Gastrocnemius medialis (tissue), 4 donors: ENCODE data around the gene GLMN. TPM values are rescaled to one million over a fixed set of nuclear protein-coding genes. Genes with fewer than 3 reads are reported as not detected.
"Not testable (repeated sequence)": the region's sequence is repeated elsewhere in the genome, so short reads cannot be mapped to it uniquely, and the experiment has no call there.

Experiments used
- ATAC-seq, 2 donors: fragments of 150-250 bp; one replicate each; pipeline ENCODE4 v1.9.1; 2016
- DNase-seq, 2 donors: peaks; one replicate each; pipeline ENCODE4 v3.0.0-alpha.2; 2019
- H3K27ac ChIP-seq, 4 donors: fragments of 200-600 bp; sonication (generic); 1 replicate in 1 of 4; 2 replicates in 3 of 4; pipeline ENCODE4 v1.5.1; 2016 to 2018; ENCODE audit warnings: mild to moderate bottlenecking in 2 of 4, moderate library complexity in 1 of 4
- H3K27me3 ChIP-seq, 3 donors: fragments of 200-600 bp; sonication (generic) in 2 of 3; 1 replicate in 1 of 3; 2 replicates in 2 of 3; pipeline versions ENCODE4 v1.5.1 to v1.6.0; 2016 to 2019; ENCODE audit warnings: mild to moderate bottlenecking in 1 of 3, moderate library complexity in 1 of 3
- H3K36me3 ChIP-seq, 2 donors: fragments of 200-600 bp; sonication (generic) in 1 of 2; one replicate each; pipeline ENCODE4 v1.5.1; 2017 to 2018
- H3K4me1 ChIP-seq, 2 donors: fragments of 200-600 bp; sonication (generic) in 1 of 2; one replicate each; pipeline ENCODE4 v1.5.1; 2016 to 2017; ENCODE audit warnings: mild to moderate bottlenecking in 2 of 2
- H3K4me3 ChIP-seq, 4 donors: fragments of 200-600 bp; sonication (generic) in 3 of 4; 1 replicate in 1 of 4; 2 replicates in 3 of 4; pipeline ENCODE4 v1.5.1; 2016 to 2019; ENCODE audit warnings: mild to moderate bottlenecking in 2 of 4
- H3K9me3 ChIP-seq, 3 donors: fragments of 200-600 bp; sonication (generic) in 2 of 3; 1 replicate in 1 of 3; 2 replicates in 2 of 3; pipeline ENCODE4 v1.5.1; 2016 to 2019
- POLR2A ChIP-seq, 2 donors: fragments of 450-650 bp; IDR thresholded peaks; one replicate each; pipeline ENCODE4 v1.6.1; 2017; ENCODE audit warnings: antibody characterized with exemption in 2 of 2, mild to moderate bottlenecking in 2 of 2, moderate library complexity in 2 of 2
- in situ Hi-C, 4 donors: fragments of 200-750 bp; cut with MboI; loops; one replicate each; pipeline versions ENCODE4 v1.15.0 to v1.8.0; 2017; ENCODE audit warnings: low sequenced_read_pairs in 4 of 4
- intact Hi-C: fragments of 100-400 bp; cut with DNase I; formaldehyde crosslinking; loops from one replicate; pipeline ENCODE4 v1.15.1; 2023; ENCODE audit warnings: low total_unique reads
- total RNA-seq, 4 donors: library from RNA; depleted of rRNA; stranded (reverse); fragments of >200 nt; gene quantifications; one replicate each; pipeline versions ENCODE4 v1.1.0 to v1.2.3, GENCODE V29; 2016
- TF ChIP-seq, protein P1 (sequence below), 5 experiments: fragments of 450-650 bp in 3 of 5; fragments of 200-600 bp in 2 of 5; sonication (generic) in 2 of 5; IDR thresholded peaks in 4 of 5; conservative IDR thresholded peaks in 1 of 5; 1 replicate in 4 of 5; 2 replicates in 1 of 5; pipeline ENCODE4 v1.5.1; 2016 to 2019; ENCODE audit warnings: antibody characterized with exemption in 5 of 5, mild to moderate bottlenecking in 3 of 5, moderate library complexity in 3 of 5

The GLMN gene
- total RNA-seq, 4 donors from 2014 or later: 2.6 to 9.5 (median 5.2) TPM

DNA sequence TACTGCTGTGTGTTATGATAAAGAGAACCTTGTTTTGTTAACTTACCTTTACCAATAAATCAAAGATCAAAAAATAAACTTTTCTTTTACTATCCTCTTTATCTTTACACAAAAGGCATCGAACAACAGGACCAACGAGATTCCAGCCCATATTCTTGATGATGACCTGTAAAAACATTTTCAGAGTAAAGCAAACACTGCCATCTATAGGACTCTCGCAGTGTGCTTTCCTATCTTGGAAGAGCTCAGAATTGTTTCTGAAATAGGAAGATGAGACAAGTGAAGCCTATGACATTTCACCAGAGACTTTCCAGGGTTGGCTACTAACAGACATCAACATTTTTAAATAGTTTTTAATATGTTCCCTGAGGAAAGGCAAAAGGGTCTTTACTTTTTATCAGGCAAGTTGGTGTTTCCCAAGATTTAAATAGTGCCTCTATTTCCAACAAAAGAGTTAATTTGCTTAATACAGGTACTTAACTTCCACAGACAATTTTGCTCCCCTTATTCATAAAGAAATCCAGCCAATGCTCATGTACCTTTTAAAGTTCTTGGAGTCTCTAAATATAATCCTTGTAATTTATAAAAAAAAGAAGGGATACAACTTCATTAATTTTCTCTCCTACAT, 7.3 kb downstream of the GLMN start:
- intact Hi-C loops (loop anchor here (2.0 to 10.0 kb wide), 3 partner anchors 777 to 1009 kb away; partner anchors contain the start of gene HFM1), in situ Hi-C loops (loop anchor here in 1 of 4 donors (25.0 kb wide), 1 partner anchor 779 kb away; the partner anchor contains the start of gene CDC7)
- DNase-seq: no peak
- Histone ChIP-seq H3K4me1 (peaks cover 0 to 4% of the 10 kb centered on the region in 2 donors), H3K27ac (no peak overlapping the region), H3K27me3 (no peaks in the 10 kb centered on the region), H3K36me3 (no peaks in the 10 kb centered on the region), H3K9me3 (no peaks in the 10 kb centered on the region), H3K4me3 (no peak overlapping the region)
- peak in 1 of 2 donors; percentile 74 for ATAC-seq
- no peak for TF ChIP-seq POLR2A (IDR thresholded peaks at IDR 0.05)
- TF ChIP-seq, protein P1, sequence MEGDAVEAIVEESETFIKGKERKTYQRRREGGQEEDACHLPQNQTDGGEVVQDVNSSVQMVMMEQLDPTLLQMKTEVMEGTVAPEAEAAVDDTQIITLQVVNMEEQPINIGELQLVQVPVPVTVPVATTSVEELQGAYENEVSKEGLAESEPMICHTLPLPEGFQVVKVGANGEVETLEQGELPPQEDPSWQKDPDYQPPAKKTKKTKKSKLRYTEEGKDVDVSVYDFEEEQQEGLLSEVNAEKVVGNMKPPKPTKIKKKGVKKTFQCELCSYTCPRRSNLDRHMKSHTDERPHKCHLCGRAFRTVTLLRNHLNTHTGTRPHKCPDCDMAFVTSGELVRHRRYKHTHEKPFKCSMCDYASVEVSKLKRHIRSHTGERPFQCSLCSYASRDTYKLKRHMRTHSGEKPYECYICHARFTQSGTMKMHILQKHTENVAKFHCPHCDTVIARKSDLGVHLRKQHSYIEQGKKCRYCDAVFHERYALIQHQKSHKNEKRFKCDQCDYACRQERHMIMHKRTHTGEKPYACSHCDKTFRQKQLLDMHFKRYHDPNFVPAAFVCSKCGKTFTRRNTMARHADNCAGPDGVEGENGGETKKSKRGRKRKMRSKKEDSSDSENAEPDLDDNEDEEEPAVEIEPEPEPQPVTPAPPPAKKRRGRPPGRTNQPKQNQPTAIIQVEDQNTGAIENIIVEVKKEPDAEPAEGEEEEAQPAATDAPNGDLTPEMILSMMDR (IDR thresholded peaks at IDR 0.05 in 4 of 5, conservative IDR thresholded peaks at IDR 0.05 in 1 of 5): peak in 3 of 5 experiments; percentile 13 to 58 (median 50)

DNA sequence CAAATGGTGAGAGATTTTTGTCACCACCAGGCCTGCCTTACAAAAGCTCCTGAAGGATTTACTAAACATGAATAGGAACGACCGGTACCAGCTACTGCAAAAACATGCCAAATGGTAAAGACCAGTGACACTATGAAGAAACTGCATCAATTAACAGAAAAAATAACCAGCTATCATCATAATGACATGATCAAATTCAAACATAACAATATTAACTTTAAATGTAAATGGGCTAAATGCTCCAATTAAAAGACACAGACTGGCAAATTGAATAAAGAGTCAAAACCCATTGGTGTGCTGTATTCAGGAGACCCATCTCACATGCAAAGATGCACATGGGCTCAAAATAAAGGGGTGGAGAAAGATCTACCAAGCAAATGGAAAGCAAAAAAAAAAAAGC, 17.4 kb downstream of the GLMN start:
- H3K4me1 ChIP-seq, intact Hi-C loops, H3K4me3 ChIP-seq, H3K27me3 ChIP-seq, H3K9me3 ChIP-seq, ATAC-seq, H3K27ac ChIP-seq, DNase-seq: not testable (repeated sequence)
- in situ Hi-C loops: loop anchor here in 1 of 4 donors (25.0 kb wide), 1 partner anchor 769 kb away; the partner anchor contains the start of gene CDC7
- H3K36me3 ChIP-seq: peaks cover 0 to 21% of the 10 kb centered on the region in 2 donors

DNA sequence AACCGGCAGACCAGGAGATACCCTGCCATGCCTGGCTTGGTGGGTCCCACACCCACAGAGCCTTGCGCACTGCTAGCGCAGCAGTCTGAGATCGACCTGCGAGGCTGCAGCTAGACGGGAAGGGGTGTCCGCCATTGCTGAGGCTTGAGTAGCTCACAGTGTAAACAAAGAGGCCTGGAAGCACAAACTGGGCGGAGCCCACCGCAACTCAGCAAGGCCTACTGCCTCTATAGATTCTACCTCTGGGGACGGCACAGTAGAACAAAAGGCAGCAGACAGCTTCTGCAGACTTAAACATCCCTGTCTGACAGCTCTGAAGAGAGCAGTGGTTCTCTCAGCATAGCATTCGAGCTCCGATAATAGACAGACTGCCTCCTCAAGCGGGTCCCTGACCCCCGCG, 19.0 kb downstream of the GLMN start:
- H3K27ac ChIP-seq, H3K4me1 ChIP-seq, intact Hi-C loops, H3K4me3 ChIP-seq, H3K27me3 ChIP-seq, H3K9me3 ChIP-seq, ATAC-seq, DNase-seq: not testable (repeated sequence)
- H3K36me3 ChIP-seq: peaks cover 0 to 12% of the 10 kb centered on the region in 2 donors
- in situ Hi-C loops: loop anchor here in 1 of 4 donors (25.0 kb wide), 1 partner anchor 767 kb away; the partner anchor contains the start of gene CDC7

DNA sequence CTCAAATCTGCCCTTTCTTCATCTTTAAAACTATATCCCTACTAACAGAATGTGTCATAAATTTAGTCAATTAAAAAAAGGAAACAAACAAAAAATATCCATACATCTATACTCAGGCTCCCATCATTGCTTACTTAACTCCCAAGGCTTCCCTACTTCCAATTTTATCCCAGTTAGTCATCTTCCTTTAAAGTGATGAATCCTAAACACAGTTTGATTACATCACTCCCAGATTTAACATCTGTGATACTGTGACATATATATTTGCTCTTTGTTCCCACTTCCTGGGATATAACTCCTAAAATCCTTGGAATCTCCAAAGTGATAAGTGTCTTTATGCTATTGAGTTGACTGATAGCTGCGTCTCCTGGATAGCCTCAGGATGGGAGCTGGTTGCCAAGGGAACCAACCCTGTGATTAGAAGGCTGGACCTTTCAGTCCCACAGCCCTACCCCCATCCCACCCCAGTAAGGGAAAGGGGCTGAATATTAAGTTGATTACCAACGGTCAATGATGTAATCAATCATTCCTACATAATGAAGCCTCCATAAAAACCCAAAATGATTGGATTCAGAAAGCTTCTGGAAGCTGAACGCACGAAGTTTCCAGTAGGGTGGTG, 21.6 kb downstream of the GLMN start:
- Histone ChIP-seq H3K9me3 (no peaks in the 10 kb centered on the region), H3K4me3 (no peak overlapping the region), H3K4me1 (no peaks in the 10 kb centered on the region), H3K27me3 (no peaks in the 10 kb centered on the region), H3K36me3 (peaks cover 0 to 12% of the 10 kb centered on the region in 2 donors), H3K27ac (no peak overlapping the region)
- intact Hi-C loops (no loop called here), in situ Hi-C loops (loop anchor here in 1 of 4 donors (25.0 kb wide), 1 partner anchor 765 kb away; the partner anchor contains the start of gene CDC7)
- TF ChIP-seq, protein P1 (IDR thresholded peaks at IDR 0.05 in 4 of 5, conservative IDR thresholded peaks at IDR 0.05 in 1 of 5): no peak
- no peak for TF ChIP-seq POLR2A (IDR thresholded peaks at IDR 0.05)
- ATAC-seq (no peak), DNase-seq (no peak)

DNA sequence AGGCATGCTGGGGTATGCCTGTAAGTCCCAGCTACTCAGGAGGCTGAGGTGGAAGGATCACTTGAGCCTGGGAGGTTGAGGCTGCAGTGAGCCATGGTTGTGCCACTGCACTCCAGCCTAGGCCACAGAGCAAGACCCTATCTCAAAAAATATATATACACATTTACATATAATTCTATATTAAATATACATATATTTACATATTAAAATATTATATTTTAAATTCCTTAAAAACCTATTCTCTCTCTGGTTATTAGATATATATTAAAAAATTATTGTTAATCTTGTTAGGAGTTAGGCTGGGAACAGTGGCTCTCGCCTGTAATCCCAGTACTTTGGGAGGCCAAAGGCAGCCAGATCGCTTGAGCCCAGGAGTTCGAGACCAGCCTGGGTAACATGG, 22.7 kb downstream of the GLMN start:
- in situ Hi-C loops (loop anchor here in 1 of 4 donors (25.0 kb wide), 1 partner anchor 764 kb away; the partner anchor contains the start of gene CDC7), intact Hi-C loops (no loop called here)
- DNase-seq (no peak), ATAC-seq (no peak)
- Histone ChIP-seq H3K27me3 (no peaks in the 10 kb centered on the region), H3K9me3 (no peaks in the 10 kb centered on the region), H3K4me3 (no peak overlapping the region), H3K27ac (no peak overlapping the region), H3K4me1 (no peaks in the 10 kb centered on the region), H3K36me3 (peaks cover 2 to 12% of the 10 kb centered on the region in 2 donors)
- TF ChIP-seq, protein P1 (IDR thresholded peaks at IDR 0.05 in 4 of 5, conservative IDR thresholded peaks at IDR 0.05 in 1 of 5): no peak
- TF ChIP-seq POLR2A (IDR thresholded peaks at IDR 0.05): no peak
